RWPE1 (cell line): ENCODE measurements around the gene PDE5A.

Experiments used
- CTCF ChIA-PET: fragments of 350-600 bp; sonication (Branson Sonifier 250); formaldehyde crosslinking; extraction: SDS; loops from one replicate; lab custom pipeline; 2021; lab: Yijun Ruan, JAX
- POLR2A ChIA-PET: fragments of 400-600 bp; formaldehyde crosslinking; extraction: SDS; loops from one replicate; lab custom pipeline; 2020; ENCODE audit warnings: antibody characterized with exemption; ENCODE audit not compliant: low non-redundant PET; lab: Yijun Ruan, JAX
- DNase-seq: peaks from one replicate; pipeline ENCODE4 v3.0.0; 2012; ENCODE audit warnings: low spot score
- H3K27ac ChIP-seq: fragments of 450-650 bp; 2 replicates; pipeline ENCODE4 v1.5.1; 2017
- TF ChIP-seq, protein P1 (sequence below): fragments of 450-650 bp; conservative IDR thresholded peaks from 2 replicates; pipeline ENCODE4 v1.5.1; 2017; ENCODE audit warnings: low read depth, mild to moderate bottlenecking

The PDE5A gene

GRCh38 chr4:119624356-119624755 is 4.2 kb downstream of the PDE5A start:
- no peak overlapping the region for H3K27ac ChIP-seq
- ChIA-PET POLR2A (no interaction called here), CTCF (interaction anchor here (0.6 kb wide), 1 partner anchor 30 kb away, joined by 4 read pairs; no protein-coding TSS in a partner anchor)
- no peak for DNase-seq
- TF ChIP-seq, protein P1, sequence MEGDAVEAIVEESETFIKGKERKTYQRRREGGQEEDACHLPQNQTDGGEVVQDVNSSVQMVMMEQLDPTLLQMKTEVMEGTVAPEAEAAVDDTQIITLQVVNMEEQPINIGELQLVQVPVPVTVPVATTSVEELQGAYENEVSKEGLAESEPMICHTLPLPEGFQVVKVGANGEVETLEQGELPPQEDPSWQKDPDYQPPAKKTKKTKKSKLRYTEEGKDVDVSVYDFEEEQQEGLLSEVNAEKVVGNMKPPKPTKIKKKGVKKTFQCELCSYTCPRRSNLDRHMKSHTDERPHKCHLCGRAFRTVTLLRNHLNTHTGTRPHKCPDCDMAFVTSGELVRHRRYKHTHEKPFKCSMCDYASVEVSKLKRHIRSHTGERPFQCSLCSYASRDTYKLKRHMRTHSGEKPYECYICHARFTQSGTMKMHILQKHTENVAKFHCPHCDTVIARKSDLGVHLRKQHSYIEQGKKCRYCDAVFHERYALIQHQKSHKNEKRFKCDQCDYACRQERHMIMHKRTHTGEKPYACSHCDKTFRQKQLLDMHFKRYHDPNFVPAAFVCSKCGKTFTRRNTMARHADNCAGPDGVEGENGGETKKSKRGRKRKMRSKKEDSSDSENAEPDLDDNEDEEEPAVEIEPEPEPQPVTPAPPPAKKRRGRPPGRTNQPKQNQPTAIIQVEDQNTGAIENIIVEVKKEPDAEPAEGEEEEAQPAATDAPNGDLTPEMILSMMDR = no peak

GRCh38 chr4:119623025-119623424 is 5.6 kb downstream of the PDE5A start:
- TF ChIP-seq, protein P1 = no peak
- DNase-seq = no peak
- no peak overlapping the region for H3K27ac ChIP-seq
- POLR2A ChIA-PET = no interaction called here
- CTCF ChIA-PET = interaction anchor here (0.6 kb wide), 1 partner anchor 12 kb away, joined by 3 read pairs; no protein-coding TSS in a partner anchor

GRCh38 chr4:119615068-119615719 is 13.4 kb downstream of the PDE5A start:
- no peak for DNase-seq
- TF ChIP-seq, protein P1 = no peak
- ChIA-PET POLR2A (no interaction called here), CTCF (interaction anchor here (0.5 kb wide), 1 partner anchor 15 kb away, joined by 4 read pairs; no protein-coding TSS in a partner anchor)
- no peak overlapping the region for H3K27ac ChIP-seq

- TF ChIP-seq, protein P1 = no peak
- ChIA-PET CTCF (interaction anchor here (0.9 kb wide), 1 partner anchor 183 kb away, joined by 3 read pairs; no protein-coding TSS in a partner anchor), POLR2A (no interaction called here)
- H3K27ac ChIP-seq = no peak overlapping the region
- DNase-seq = no peak
Observed at GRCh38 chr4:119604266-119604665, 24.3 kb downstream of the PDE5A start.

DNA sequence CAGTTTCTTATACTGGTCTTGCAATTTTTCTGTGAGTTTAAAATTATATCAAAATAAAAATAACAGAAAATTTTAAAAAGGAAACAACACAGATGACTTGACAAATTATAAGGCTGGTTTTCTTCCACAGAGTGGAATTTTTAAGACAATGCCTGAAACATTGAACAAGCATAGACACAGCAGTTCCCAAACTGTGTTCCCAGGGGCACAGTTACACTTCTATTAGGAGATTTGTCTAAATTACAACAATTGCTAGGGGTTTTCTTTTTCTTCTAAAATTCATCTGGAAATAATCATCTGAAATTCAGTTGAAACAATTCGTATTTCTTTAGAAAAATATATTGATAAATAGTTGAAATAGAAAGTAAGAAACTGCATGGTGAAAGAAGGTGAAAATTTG is 26.2 kb downstream of the PDE5A start:
- TF ChIP-seq, protein P1 = no peak

DNA sequence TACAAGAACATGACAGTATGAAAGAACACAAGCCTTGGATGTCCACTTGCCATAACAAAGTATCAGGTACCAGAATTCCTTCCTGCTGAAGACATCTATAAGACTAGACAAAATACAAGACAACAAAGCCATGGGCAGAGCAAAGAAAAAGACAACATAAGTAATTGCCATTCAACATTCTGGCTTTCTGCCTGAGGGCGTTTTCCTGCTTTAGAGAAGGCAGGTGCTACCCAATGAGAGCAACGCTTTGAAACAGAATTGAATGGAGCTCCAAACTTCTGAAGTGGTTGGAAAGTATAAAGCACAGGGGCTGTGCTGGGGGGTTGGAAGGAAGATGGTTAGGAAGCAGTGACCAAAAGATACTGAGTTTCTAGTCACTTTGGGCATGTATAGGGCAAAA is 30.1 kb downstream of the PDE5A start:
- no peak for DNase-seq
- TF ChIP-seq, protein P1 = no peak
- ChIA-PET CTCF (no interaction called here), POLR2A (no interaction called here)
- no peak overlapping the region for H3K27ac ChIP-seq

More for the DNA sequence above, 26.2 kb downstream of the PDE5A start:
- CTCF ChIA-PET = no interaction called here
- H3K27ac ChIP-seq = no peak overlapping the region
- POLR2A ChIA-PET = no interaction called here
- no peak for DNase-seq
